ENCODE measurements around the gene UQCR11.

UQCR11 gene

GRCh38 chr19:1577090-1577928 lies 28.0 kb downstream of the UQCR11 start:
- Histone ChIP-seq H4K20me1 (ENCODE audit: control insufficient read depth, insufficient read depth, low read depth, low read length) (no peaks in the 10 kb centered on the region), H3K36me3 (ENCODE audit: control insufficient read depth, low read length) (peaks cover 50% of the 10 kb centered on the region)
- no peak for TF ChIP-seq CTCF (IDR thresholded peaks at IDR 0.05; ENCODE audit: low read depth, low read length, poor library complexity, severe bottlenecking)
- TF ChIP-seq EZH2phosphoT487 (IDR thresholded peaks at IDR 0.05; ENCODE audit: borderline replicate concordance, low read length): no peak

GRCh38 chr19:1576242-1577089 lies 28.8 kb downstream of the UQCR11 start:
- no peaks in the 10 kb centered on the region for H3K4me1 ChIP-seq (ENCODE audit: control insufficient read depth, low read length)
- no peaks in the 10 kb centered on the region for H3K27me3 ChIP-seq (ENCODE audit: control insufficient read depth, low read length)
- H3K4me3 ChIP-seq (ENCODE audit: low read length): no peak overlapping the region
- peaks cover 4% of the 10 kb centered on the region; the same call in 1 of the 2 replicates for H3F3A ChIP-seq (ENCODE audit: control insufficient read depth, insufficient read depth)
- no peaks in the 10 kb centered on the region for H3K79me2 ChIP-seq (ENCODE audit: control insufficient read depth, low read length)
- H3K4me2 ChIP-seq (ENCODE audit: low read length): no peak overlapping the region
- H3K9me2 ChIP-seq (replicated peaks; ENCODE audit: control insufficient read depth, low read length): no peaks in the 10 kb centered on the region
- H3K9me3 ChIP-seq (ENCODE audit: control insufficient read depth, insufficient read depth, low read length): no peaks in the 10 kb centered on the region
- H4K20me1 ChIP-seq (ENCODE audit: control insufficient read depth, insufficient read depth, low read depth, low read length): no peaks in the 10 kb centered on the region
- no peak for TF ChIP-seq CTCF (IDR thresholded peaks at IDR 0.05; ENCODE audit: low read depth, low read length, poor library complexity, severe bottlenecking)
- no peak for TF ChIP-seq EZH2phosphoT487 (IDR thresholded peaks at IDR 0.05; ENCODE audit: borderline replicate concordance, low read length)
- H3K36me3 ChIP-seq (ENCODE audit: control insufficient read depth, low read length): peaks cover 45% of the 10 kb centered on the region
- no peak overlapping the region for H3K27ac ChIP-seq (ENCODE audit: low read depth, low read length)

More at GRCh38 chr19:1577090-1577928, 28.0 kb downstream of the UQCR11 start:
- Histone ChIP-seq H3F3A (ENCODE audit: control insufficient read depth, insufficient read depth) (peaks cover 4% of the 10 kb centered on the region; the same call in 1 of the 2 replicates), H3K4me3 (ENCODE audit: low read length) (no peak overlapping the region), H3K27ac (ENCODE audit: low read depth, low read length) (no peak overlapping the region), H3K4me2 (ENCODE audit: low read length) (no peak overlapping the region), H3K4me1 (ENCODE audit: control insufficient read depth, low read length) (no peaks in the 10 kb centered on the region), H3K79me2 (ENCODE audit: control insufficient read depth, low read length) (no peaks in the 10 kb centered on the region), H3K27me3 (ENCODE audit: control insufficient read depth, low read length) (no peaks in the 10 kb centered on the region), H3K9me2 (replicated peaks; ENCODE audit: control insufficient read depth, low read length) (no peaks in the 10 kb centered on the region), H3K9me3 (ENCODE audit: control insufficient read depth, insufficient read depth, low read length) (no peaks in the 10 kb centered on the region)

- Histone ChIP-seq H3K36me3 (ENCODE audit: control insufficient read depth, low read length) (peaks cover 36% of the 10 kb centered on the region), H3K9me2 (replicated peaks; ENCODE audit: control insufficient read depth, low read length) (no peaks in the 10 kb centered on the region), H3F3A (ENCODE audit: control insufficient read depth, insufficient read depth) (peaks cover 4% of the 10 kb centered on the region; the same call in 1 of the 2 replicates), H3K4me3 (ENCODE audit: low read length) (no peak overlapping the region), H3K79me2 (ENCODE audit: control insufficient read depth, low read length) (no peaks in the 10 kb centered on the region), H3K9me3 (ENCODE audit: control insufficient read depth, insufficient read depth, low read length) (no peaks in the 10 kb centered on the region), H3K27ac (ENCODE audit: low read depth, low read length) (no peak overlapping the region), H3K4me1 (ENCODE audit: control insufficient read depth, low read length) (no peaks in the 10 kb centered on the region), H3K4me2 (ENCODE audit: low read length) (no peak overlapping the region), H3K27me3 (ENCODE audit: control insufficient read depth, low read length) (no peaks in the 10 kb centered on the region), H4K20me1 (ENCODE audit: control insufficient read depth, insufficient read depth, low read depth, low read length) (no peaks in the 10 kb centered on the region)
- no peak for TF ChIP-seq EZH2phosphoT487 (IDR thresholded peaks at IDR 0.05; ENCODE audit: borderline replicate concordance, low read length)
- TF ChIP-seq CTCF (IDR thresholded peaks at IDR 0.05; ENCODE audit: low read depth, low read length, poor library complexity, severe bottlenecking): no peak
These were observed 29.7 kb downstream of the UQCR11 start for GRCh38 chr19:1575323-1576241.
